HL-60 (cell line): ENCODE measurements around the gene TAC3.

Experiments
- DNase-seq, 2 experiments: peaks; one replicate each; pipeline ENCODE4 v3.0.0-alpha.2; 2010 to 2020; ENCODE audit warnings: low read depth in 1 of 2, low spot score in 1 of 2
- H3K27ac ChIP-seq: fragments of 250-450 bp; sonication (Bioruptor Pico); replicated peaks from 2 replicates; pipeline ENCODE4 v1.5.1; 2020; ENCODE audit warnings: mild to moderate bottlenecking, moderate library complexity
- H3K27me3 ChIP-seq: fragments of 250-450 bp; sonication (Bioruptor Pico); 2 replicates; pipeline ENCODE4 v1.5.1; 2021; ENCODE audit warnings: mild to moderate bottlenecking, moderate library complexity; ENCODE audit not compliant: insufficient read depth, poor library complexity, severe bottlenecking
- H3K4me3 ChIP-seq: replicated peaks from 2 replicates; pipeline ENCODE4 v1.5.1; 2011; ENCODE audit warnings: mild to moderate bottlenecking, control low read depth, low read length; ENCODE audit not compliant: insufficient read depth
- GABPA ChIP-seq: IDR thresholded peaks from 2 replicates; pipeline ENCODE4 v1.6.1; 2012; ENCODE audit warnings: low read depth
- POLR2AphosphoS5 ChIP-seq: IDR thresholded peaks from 2 replicates; pipeline ENCODE4 v1.6.1; 2012; ENCODE audit warnings: low read depth
- SPI1 ChIP-seq: IDR thresholded peaks from 2 replicates; pipeline ENCODE4 v1.6.1; 2012; ENCODE audit warnings: low read depth, mild to moderate bottlenecking, borderline replicate concordance
- TF ChIP-seq, protein P1 (sequence below): IDR thresholded peaks from one replicate; pipeline ENCODE4 v1.5.1; 2011; ENCODE audit warnings: low read length, control low read depth, inconsistent platforms; ENCODE audit not compliant: insufficient read depth
- TF ChIP-seq, protein P2 (sequence below): IDR thresholded peaks from 2 replicates; pipeline ENCODE4 v1.6.1; 2012; ENCODE audit warnings: low read depth; ENCODE audit not compliant: insufficient replicate concordance

Gene TAC3

DNA sequence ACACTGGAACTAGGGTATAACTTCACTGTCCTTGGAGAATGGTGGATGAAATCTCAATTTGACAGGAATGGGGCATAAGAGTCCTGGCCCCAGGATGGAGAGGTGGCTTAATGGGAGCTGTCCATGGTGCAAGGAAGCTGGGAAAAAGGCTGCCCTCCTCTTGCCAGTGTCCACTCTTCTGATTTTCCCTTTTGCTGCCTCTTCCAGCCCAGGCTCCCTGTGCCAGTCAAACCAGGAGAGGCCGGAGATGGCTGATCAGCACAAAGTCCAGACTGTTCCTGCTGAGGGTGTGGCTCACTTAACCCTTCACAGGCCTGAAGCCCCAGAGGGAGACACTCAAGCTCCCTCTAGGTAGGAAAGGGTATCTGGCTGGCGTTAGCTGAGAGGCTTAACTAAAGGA is 33.6 kb upstream of the TAC3 start, which contains the start of gene MYO1A:
Gene MYO1A, minus strand, starts transcription at position 240 of the 400 bp plus-strand sequence. CDS start 1,806 bp downstream, outside the sequence.
- Histone ChIP-seq H3K27ac (peak within 1 kb of the TSS; percentile 22; the same call in 1 of the 2 replicates), H3K27me3 (no peaks in the 10 kb centered on the region), H3K4me3 (no peak within 1 kb of the TSS)
- TF ChIP-seq, protein P1, sequence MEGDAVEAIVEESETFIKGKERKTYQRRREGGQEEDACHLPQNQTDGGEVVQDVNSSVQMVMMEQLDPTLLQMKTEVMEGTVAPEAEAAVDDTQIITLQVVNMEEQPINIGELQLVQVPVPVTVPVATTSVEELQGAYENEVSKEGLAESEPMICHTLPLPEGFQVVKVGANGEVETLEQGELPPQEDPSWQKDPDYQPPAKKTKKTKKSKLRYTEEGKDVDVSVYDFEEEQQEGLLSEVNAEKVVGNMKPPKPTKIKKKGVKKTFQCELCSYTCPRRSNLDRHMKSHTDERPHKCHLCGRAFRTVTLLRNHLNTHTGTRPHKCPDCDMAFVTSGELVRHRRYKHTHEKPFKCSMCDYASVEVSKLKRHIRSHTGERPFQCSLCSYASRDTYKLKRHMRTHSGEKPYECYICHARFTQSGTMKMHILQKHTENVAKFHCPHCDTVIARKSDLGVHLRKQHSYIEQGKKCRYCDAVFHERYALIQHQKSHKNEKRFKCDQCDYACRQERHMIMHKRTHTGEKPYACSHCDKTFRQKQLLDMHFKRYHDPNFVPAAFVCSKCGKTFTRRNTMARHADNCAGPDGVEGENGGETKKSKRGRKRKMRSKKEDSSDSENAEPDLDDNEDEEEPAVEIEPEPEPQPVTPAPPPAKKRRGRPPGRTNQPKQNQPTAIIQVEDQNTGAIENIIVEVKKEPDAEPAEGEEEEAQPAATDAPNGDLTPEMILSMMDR = no peak
- TF ChIP-seq, protein P2, sequence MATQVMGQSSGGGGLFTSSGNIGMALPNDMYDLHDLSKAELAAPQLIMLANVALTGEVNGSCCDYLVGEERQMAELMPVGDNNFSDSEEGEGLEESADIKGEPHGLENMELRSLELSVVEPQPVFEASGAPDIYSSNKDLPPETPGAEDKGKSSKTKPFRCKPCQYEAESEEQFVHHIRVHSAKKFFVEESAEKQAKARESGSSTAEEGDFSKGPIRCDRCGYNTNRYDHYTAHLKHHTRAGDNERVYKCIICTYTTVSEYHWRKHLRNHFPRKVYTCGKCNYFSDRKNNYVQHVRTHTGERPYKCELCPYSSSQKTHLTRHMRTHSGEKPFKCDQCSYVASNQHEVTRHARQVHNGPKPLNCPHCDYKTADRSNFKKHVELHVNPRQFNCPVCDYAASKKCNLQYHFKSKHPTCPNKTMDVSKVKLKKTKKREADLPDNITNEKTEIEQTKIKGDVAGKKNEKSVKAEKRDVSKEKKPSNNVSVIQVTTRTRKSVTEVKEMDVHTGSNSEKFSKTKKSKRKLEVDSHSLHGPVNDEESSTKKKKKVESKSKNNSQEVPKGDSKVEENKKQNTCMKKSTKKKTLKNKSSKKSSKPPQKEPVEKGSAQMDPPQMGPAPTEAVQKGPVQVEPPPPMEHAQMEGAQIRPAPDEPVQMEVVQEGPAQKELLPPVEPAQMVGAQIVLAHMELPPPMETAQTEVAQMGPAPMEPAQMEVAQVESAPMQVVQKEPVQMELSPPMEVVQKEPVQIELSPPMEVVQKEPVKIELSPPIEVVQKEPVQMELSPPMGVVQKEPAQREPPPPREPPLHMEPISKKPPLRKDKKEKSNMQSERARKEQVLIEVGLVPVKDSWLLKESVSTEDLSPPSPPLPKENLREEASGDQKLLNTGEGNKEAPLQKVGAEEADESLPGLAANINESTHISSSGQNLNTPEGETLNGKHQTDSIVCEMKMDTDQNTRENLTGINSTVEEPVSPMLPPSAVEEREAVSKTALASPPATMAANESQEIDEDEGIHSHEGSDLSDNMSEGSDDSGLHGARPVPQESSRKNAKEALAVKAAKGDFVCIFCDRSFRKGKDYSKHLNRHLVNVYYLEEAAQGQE = peak; percentile 94
- TF ChIP-seq POLR2AphosphoS5 (no peak), GABPA (no peak)
- DNase-seq = no peak

DNA sequence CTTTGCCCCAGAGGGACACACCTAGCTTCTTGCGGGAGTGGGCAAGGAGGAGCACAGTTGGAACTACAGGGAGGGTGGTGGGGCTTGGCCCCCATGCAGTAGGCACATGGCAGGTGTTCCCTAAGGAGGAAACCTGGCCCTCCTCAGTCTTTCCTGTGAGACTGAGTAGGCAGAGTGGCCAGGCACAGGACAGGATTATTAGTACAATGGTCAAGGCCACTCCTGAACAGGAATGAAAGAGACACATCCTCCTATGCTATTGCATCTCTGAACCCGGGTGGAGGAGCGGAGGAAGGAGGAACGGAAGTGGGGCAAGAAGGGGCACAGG is 32.8 kb upstream of the TAC3 start:
- H3K4me3 ChIP-seq = no peak overlapping the region
- TF ChIP-seq, protein P2 = no peak
- no peak for TF ChIP-seq POLR2AphosphoS5
- TF ChIP-seq GABPA = no peak
- no peak for TF ChIP-seq SPI1
- TF ChIP-seq, protein P1 = no peak
- peak overlapping the region; percentile 22; the same call in 1 of the 2 replicates for H3K27ac ChIP-seq
- H3K27me3 ChIP-seq = no peaks in the 10 kb centered on the region
- peak in 1 of 2 experiments; percentile 29 for DNase-seq

DNA sequence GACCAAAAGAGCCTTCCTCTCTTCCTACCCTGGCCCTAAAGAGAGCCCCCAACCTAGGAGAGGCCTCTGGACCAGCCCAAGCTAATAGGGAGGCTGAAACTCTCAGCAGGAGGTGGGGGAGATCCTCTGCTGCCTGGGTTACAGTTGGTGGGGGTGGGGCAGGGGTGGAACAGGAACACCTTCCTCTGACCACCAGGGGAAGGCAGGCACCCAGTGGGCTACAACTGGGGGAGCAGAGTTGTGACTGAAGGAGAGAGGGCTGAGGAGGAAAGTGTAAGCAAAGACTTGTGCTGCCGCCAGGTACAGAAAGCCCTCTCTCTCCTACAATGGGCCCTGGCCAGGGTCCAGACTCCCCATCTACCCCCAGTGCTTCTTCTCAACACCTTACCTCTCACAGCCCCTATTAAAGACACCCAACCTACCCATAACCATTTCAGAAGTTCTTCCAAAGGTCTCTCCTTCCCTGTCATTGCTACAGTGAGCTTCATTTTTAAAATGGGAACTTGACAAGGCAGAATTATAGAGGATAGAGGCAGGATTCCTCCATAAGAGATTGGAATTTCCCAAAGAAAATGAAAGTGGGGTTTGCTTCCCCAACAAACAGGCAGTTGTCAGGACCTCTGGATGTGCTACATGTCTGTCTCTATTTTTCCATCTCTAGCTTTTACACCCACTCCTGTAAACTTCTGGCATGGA is 32.2 kb upstream of the TAC3 start:
- Histone ChIP-seq H3K4me3 (no peak overlapping the region), H3K27me3 (no peaks in the 10 kb centered on the region), H3K27ac (peak overlapping the region; percentile 38; the same call in 1 of the 2 replicates)
- DNase-seq = no peak
- no peak for TF ChIP-seq SPI1
- TF ChIP-seq, protein P2 = no peak
- TF ChIP-seq, protein P1 = no peak
- no peak for TF ChIP-seq GABPA
- TF ChIP-seq POLR2AphosphoS5 = no peak
